Brain microvascular endothelial cell (primary cell): ENCODE measurements around the gene MMS22L.
A peak's percentile ranks its signal among the peaks of the same experiment; 100 is the strongest.

Source experiments
- DNase-seq: peaks from one replicate; pipeline ENCODE4 v3.0.0-alpha.2; 2020
- H3K27ac ChIP-seq: fragments of 250-450 bp; sonication (Bioruptor Pico); 2 replicates; pipeline ENCODE4 v1.5.1; 2020; ENCODE audit warnings: mild to moderate bottlenecking, moderate library complexity
- H3K27me3 ChIP-seq: fragments of 250-450 bp; sonication (Bioruptor Pico); replicated peaks from 2 replicates; pipeline ENCODE4 v1.5.1; 2020; ENCODE audit warnings: mild to moderate bottlenecking
- H3K36me3 ChIP-seq: fragments of 250-450 bp; sonication (Bioruptor Pico); replicated peaks from 2 replicates; pipeline ENCODE4 v1.5.1; 2020; ENCODE audit warnings: mild to moderate bottlenecking
- H3K4me3 ChIP-seq: 2 replicates; pipeline ENCODE4 v1.5.1; 2011; ENCODE audit warnings: low read depth, mild to moderate bottlenecking, control low read depth, low read length, moderate library complexity
- CTCF ChIP-seq: IDR thresholded peaks from 2 replicates; pipeline ENCODE4 v1.5.1; 2011; ENCODE audit warnings: low read depth, mild to moderate bottlenecking, moderate library complexity, low read length, control low read depth, inconsistent platforms; ENCODE audit errors: missing control alignments
- in situ Hi-C: cut with HindIII; loops from 2 replicates; pipeline ENCODE4 v1.10.0; 2017; ENCODE audit warnings: low sequenced_read_pairs, low pct_ligation_motif_present

The MMS22L gene

GRCh38 chr6:97291896-97292295 is 8.9 kb upstream of the MMS22L start:
- Histone ChIP-seq H3K27ac (no peak overlapping the region), H3K27me3 (no peaks in the 10 kb centered on the region), H3K4me3 (no peak overlapping the region), H3K36me3 (no peaks in the 10 kb centered on the region)
- DNase-seq, result no peak
- in situ Hi-C loops, result no loop called here
- TF ChIP-seq CTCF, result no peak

- no peak overlapping the region for H3K4me3 ChIP-seq
- in situ Hi-C loops, result no loop called here
- H3K27ac ChIP-seq, result no peak overlapping the region
- H3K27me3 ChIP-seq, result no peaks in the 10 kb centered on the region
- H3K36me3 ChIP-seq, result no peaks in the 10 kb centered on the region
- no peak for DNase-seq
- no peak for TF ChIP-seq CTCF
These were observed 6.3 kb upstream of the MMS22L start for GRCh38 chr6:97289332-97289731.

DNA sequence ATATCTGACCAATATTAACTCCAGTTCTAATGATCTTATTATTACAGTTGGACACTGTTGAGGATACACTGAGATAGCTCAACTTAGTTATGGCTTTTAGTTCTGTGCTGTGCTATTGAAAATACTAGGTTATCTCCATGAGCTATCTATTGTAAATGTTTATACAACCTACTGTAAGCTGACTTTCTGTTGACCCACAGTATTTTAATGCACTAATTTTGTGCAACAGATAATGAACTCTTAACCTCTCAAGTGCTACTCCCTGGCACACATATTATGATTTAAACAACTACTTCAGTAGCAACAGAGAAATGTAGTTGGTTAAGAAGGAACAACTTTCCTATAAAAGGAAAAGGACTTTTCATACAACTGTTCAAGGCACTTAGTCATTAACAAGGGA is 5.2 kb upstream of the MMS22L start:
- TF ChIP-seq CTCF, result no peak
- no peaks in the 10 kb centered on the region for H3K27me3 ChIP-seq
- H3K4me3 ChIP-seq, result no peak overlapping the region
- H3K36me3 ChIP-seq, result no peaks in the 10 kb centered on the region
- H3K27ac ChIP-seq, result no peak overlapping the region
- DNase-seq, result no peak
- in situ Hi-C loops, result no loop called here

DNA sequence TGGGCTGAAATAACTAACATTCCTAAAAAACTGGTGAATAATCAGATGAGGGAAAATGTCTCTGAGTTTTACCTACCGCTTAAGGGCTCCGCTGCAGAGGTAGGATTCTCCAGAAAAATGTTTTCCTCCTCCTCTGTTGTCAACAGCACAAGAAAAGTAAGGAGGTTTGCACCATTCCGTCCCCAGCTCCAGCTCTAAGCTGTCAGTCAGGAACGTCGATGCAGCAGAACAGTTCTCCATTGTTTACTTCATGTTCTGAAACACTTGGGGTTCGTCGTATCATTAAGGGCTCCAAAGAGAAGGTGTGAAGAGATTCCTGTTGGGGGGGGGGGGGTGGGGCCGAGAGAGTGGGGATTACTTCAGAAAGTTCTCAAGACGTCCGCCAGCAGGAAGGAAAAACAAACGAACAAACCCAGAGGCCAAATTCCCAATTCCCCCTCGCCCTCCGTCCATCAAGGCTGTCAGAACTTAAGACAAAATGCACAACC is 734 bp downstream of the MMS22L start:
- peak; percentile 16 for DNase-seq
- H3K27me3 ChIP-seq, result no peaks in the 10 kb centered on the region
- H3K36me3 ChIP-seq, result no peaks in the 10 kb centered on the region
- peak overlapping the region; percentile 98 for H3K4me3 ChIP-seq
- in situ Hi-C loops, result no loop called here
- no peak for TF ChIP-seq CTCF
- H3K27ac ChIP-seq, result peak overlapping the region; percentile 59

- DNase-seq, result no peak
- Histone ChIP-seq H3K27ac (no peak overlapping the region), H3K27me3 (no peaks in the 10 kb centered on the region), H3K4me3 (no peak overlapping the region), H3K36me3 (no peaks in the 10 kb centered on the region)
- in situ Hi-C loops, result no loop called here
- TF ChIP-seq CTCF, result no peak
These were observed 2.2 kb downstream of the MMS22L start for GRCh38 chr6:97280766-97281165.

DNA sequence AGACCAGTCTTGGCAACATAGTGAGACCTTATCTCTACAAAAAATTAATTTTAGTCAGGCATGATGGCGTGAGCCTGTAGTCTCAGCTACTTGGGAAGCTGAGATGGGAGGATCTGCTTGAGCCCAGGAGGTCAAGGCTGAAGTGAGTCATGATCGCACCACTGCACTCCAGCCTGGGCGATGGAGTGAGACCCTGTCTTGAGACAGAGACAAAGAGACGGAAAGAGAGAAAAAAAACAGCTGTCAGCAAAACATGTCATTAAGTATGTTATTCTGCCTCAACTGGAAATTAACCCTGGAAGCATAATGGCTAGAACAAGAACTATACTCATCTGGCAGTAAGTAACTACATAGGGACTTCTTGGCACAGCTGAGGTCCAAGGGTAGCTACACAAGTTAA is 7.2 kb downstream of the MMS22L start:
- in situ Hi-C loops, result no loop called here
- Histone ChIP-seq H3K27ac (no peak overlapping the region), H3K4me3 (no peak overlapping the region), H3K27me3 (no peaks in the 10 kb centered on the region), H3K36me3 (no peaks in the 10 kb centered on the region)
- no peak for DNase-seq
- no peak for TF ChIP-seq CTCF
